ENCODE measurements around the gene PTX4. TPM values are rescaled to one million over a fixed set of nuclear protein-coding genes. Genes with fewer than 3 reads are reported as not detected.

Gene PTX4
- polyA plus RNA-seq, 1 of the 3 experiments (the other 2 are of a cell fraction), result not detected

GRCh38 chr16:1486551-1487390, 2.0 kb downstream of the PTX4 start:
- H3K79me2 ChIP-seq (ENCODE audit: insufficient read depth), result no peaks in the 10 kb centered on the region
- WGBS (ENCODE audit: low lambda C conversion rate), result 68% methylated on average over 17 of the region's 33 CpGs
- no peak overlapping the region for H2AFZ ChIP-seq (ENCODE audit: low read depth)
- H3K4me3 ChIP-seq (ENCODE audit: low read depth in 2 of 2, low read length in 1 of 2), result no peak overlapping the region
- no peak for TF ChIP-seq RAD21 (IDR thresholded peaks at IDR 0.05; ENCODE audit: low read length)
- TF ChIP-seq TEAD4 (IDR thresholded peaks at IDR 0.05; ENCODE audit: borderline replicate concordance, insufficient read depth), result no peak
- TF ChIP-seq FOXM1 (IDR thresholded peaks at IDR 0.05; ENCODE audit: low read depth), result no peak
- TF ChIP-seq USF2 (IDR thresholded peaks at IDR 0.05; ENCODE audit: borderline replicate concordance, low read depth, low read length), result no peak
- no peak for TF ChIP-seq POLR2AphosphoS5 (IDR thresholded peaks at IDR 0.05; ENCODE audit: low read depth, low read length)
- TF ChIP-seq SMC3 (IDR thresholded peaks at IDR 0.05; ENCODE audit: low read depth, low read length), result no peak
- TF ChIP-seq RFX5 (IDR thresholded peaks at IDR 0.05; ENCODE audit: low read length), result no peak
- TF ChIP-seq RXRA (IDR thresholded peaks at IDR 0.05; ENCODE audit: borderline replicate concordance, low read depth), result no peak
- TF ChIP-seq REST (IDR thresholded peaks at IDR 0.05; ENCODE audit: low read depth, low read length), result no peak
- DNase-seq, result no peak
- no peaks in the 10 kb centered on the region for H3F3A ChIP-seq (replicated peaks; ENCODE audit: insufficient read depth)
- H3K4me1 ChIP-seq (ENCODE audit: control insufficient read depth in 1 of 2, insufficient read depth in 2 of 2, low read depth in 1 of 2, low read length in 1 of 2), result peaks cover 0 to 4% of the 10 kb centered on the region in 2 experiments; a peak in 1 of 4 replicates
- ChIA-PET CTCF (no interaction called here), POLR2A (no interaction called here)
- H3K9me2 ChIP-seq, result no peaks in the 10 kb centered on the region
- no peaks in the 10 kb centered on the region for H3K36me3 ChIP-seq (replicated peaks in 1 of 2; ENCODE audit: control insufficient read depth in 1 of 2, insufficient read depth in 2 of 2, low read length in 1 of 2)
- no peak overlapping the region for H3K27ac ChIP-seq (ENCODE audit: low read depth in 2 of 2, low read length in 1 of 2)
- no peaks in the 10 kb centered on the region for H3K27me3 ChIP-seq (ENCODE audit: insufficient read depth)
- H3K9ac ChIP-seq, result no peak overlapping the region
- H4K20me1 ChIP-seq (ENCODE audit: insufficient read depth), result no peaks in the 10 kb centered on the region
- H3K9me3 ChIP-seq, result no peaks in the 10 kb centered on the region
- no peak overlapping the region for H3K4me2 ChIP-seq

- Histone ChIP-seq H3K4me3 (ENCODE audit: low read depth in 2 of 2, low read length in 1 of 2) (no peak overlapping the region), H3K9ac (no peak overlapping the region), H3K4me2 (no peak overlapping the region), H3K9me3 (no peaks in the 10 kb centered on the region), H3K79me2 (ENCODE audit: insufficient read depth) (no peaks in the 10 kb centered on the region), H3F3A (replicated peaks; ENCODE audit: insufficient read depth) (no peaks in the 10 kb centered on the region), H4K20me1 (ENCODE audit: insufficient read depth) (no peaks in the 10 kb centered on the region), H3K27me3 (ENCODE audit: insufficient read depth) (no peaks in the 10 kb centered on the region), H3K9me2 (no peaks in the 10 kb centered on the region), H2AFZ (ENCODE audit: low read depth) (no peak overlapping the region), H3K36me3 (replicated peaks in 1 of 2; ENCODE audit: control insufficient read depth in 1 of 2, insufficient read depth in 2 of 2, low read length in 1 of 2) (no peaks in the 10 kb centered on the region), H3K27ac (ENCODE audit: low read depth in 2 of 2, low read length in 1 of 2) (no peak overlapping the region), H3K4me1 (ENCODE audit: control insufficient read depth in 1 of 2, insufficient read depth in 2 of 2, low read depth in 1 of 2, low read length in 1 of 2) (peaks cover 0 to 4% of the 10 kb centered on the region in 2 experiments; a peak in 1 of 4 replicates)
- WGBS (ENCODE audit: low lambda C conversion rate), result 76% methylated on average over 25 of the region's 40 CpGs
- DNase-seq, result no peak
- ChIA-PET CTCF (no interaction called here), POLR2A (no interaction called here)
- TF ChIP-seq MAX (IDR thresholded peaks at IDR 0.05; ENCODE audit: low read depth), result no peak
- no peak for TF ChIP-seq ELF1 (IDR thresholded peaks at IDR 0.05)
- TF ChIP-seq YY1 (IDR thresholded peaks at IDR 0.05; ENCODE audit: low read depth), result no peak
- TF ChIP-seq RXRA (IDR thresholded peaks at IDR 0.05; ENCODE audit: borderline replicate concordance, low read depth), result no peak
- no peak for TF ChIP-seq GABPA (IDR thresholded peaks at IDR 0.05; ENCODE audit: low read depth)
- no peak for TF ChIP-seq JUND (IDR thresholded peaks at IDR 0.05)
- TF ChIP-seq PBX3 (IDR thresholded peaks at IDR 0.05), result no peak
- no peak for TF ChIP-seq NRF1 (IDR thresholded peaks at IDR 0.05; ENCODE audit: low read depth, low read length)
Measured at GRCh38 chr16:1485847-1486496, 2.8 kb downstream of the PTX4 start.
